Tibial nerve (tissue), 3 donors: ENCODE data around the gene CXorf38.

Experiments used
- CTCF ChIP-seq, 5 experiments: fragments of 200-600 bp in 3 of 5; fragments of 450-650 bp in 2 of 5; sonication (generic) in 3 of 5; IDR thresholded peaks; one replicate each; pipeline ENCODE4 v1.5.1; 2016 to 2019; ENCODE audit warnings: antibody characterized with exemption in 5 of 5, mild to moderate bottlenecking in 3 of 5, moderate library complexity in 2 of 5
- POLR2A ChIP-seq, 2 donors: fragments of 450-650 bp; IDR thresholded peaks; one replicate each; pipeline ENCODE4 v1.6.1; 2017; ENCODE audit warnings: antibody characterized with exemption in 2 of 2, mild to moderate bottlenecking in 2 of 2, moderate library complexity in 2 of 2

DNA sequence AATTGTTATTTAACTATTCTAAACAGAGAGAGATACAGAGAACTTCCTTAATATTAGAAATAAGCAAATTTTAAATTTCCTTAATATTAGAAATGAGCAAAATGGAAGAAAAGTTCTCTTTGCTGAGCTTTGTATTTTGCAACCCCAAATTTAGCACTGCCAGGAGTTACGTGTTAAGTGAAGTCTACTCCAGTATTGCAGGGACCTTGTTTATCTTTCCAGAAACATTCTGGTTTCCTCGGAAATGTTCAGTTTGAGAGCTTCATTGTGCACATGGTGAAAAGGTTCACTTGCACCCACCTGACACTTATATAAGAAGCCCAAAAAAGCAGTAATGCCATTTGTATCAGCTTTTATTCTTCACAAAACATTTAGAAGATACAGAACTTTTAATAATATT is 6.2 kb upstream of the CXorf38 start:
- no peak for TF ChIP-seq CTCF (IDR thresholded peaks at IDR 0.05)
- TF ChIP-seq POLR2A (IDR thresholded peaks at IDR 0.05), result no peak
